PC-9 (cell line): ENCODE data around the gene FNDC3B. TPM values are rescaled to one million over a fixed set of nuclear protein-coding genes. Genes with fewer than 3 reads are reported as not detected.

Source experiments
- BruUV-seq: library from RNA; stranded (reverse); fragments of 400-500 nt; replicated peaks from 2 replicates; lab custom pipeline; 2021; lab: Mats Ljungman, UMichigan
- CTCF ChIA-PET: fragments of 300-600 bp; sonication (Branson Sonifier 250); formaldehyde crosslinking; loops from one replicate; lab custom pipeline; 2022; ENCODE audit warnings: antibody characterized with exemption; lab: Charles Lee
- POLR2A ChIA-PET: fragments of 300-600 bp; sonication (Branson Sonifier 250); formaldehyde crosslinking; loops from one replicate; lab custom pipeline; 2022; ENCODE audit warnings: antibody characterized with exemption; ENCODE audit not compliant: unreplicated experiment; lab: Charles Lee
- DNase-seq, 2 experiments: peaks; one replicate each; pipeline versions ENCODE4 v3.0.0 to v3.0.0-alpha.2; 2015 to 2022; ENCODE audit warnings: mixed read lengths in 1 of 2
- H2AFZ ChIP-seq: fragments of 200-600 bp; sonication (generic); 2 replicates; pipeline ENCODE4 v1.8.1; 2017; ENCODE audit warnings: antibody characterized with exemption
- H3F3A ChIP-seq: fragments of 200-600 bp; sonication (generic); 2 replicates; pipeline ENCODE4 v1.8.1; 2017; ENCODE audit warnings: antibody characterized with exemption, mild to moderate bottlenecking, low read depth; ENCODE audit not compliant: insufficient read depth
- H3K27ac ChIP-seq: fragments of 200-600 bp; sonication (generic); 2 replicates; pipeline ENCODE4 v1.6.1; 2016; ENCODE audit warnings: mixed run types
- H3K27me3 ChIP-seq: fragments of 200-600 bp; sonication (generic); 2 replicates; pipeline ENCODE4 v1.6.1; 2016; ENCODE audit warnings: low read depth, mixed run types; ENCODE audit not compliant: insufficient read depth
- H3K36me3 ChIP-seq: fragments of 200-600 bp; sonication (generic); 2 replicates; pipeline ENCODE4 v1.6.1; 2016; ENCODE audit warnings: low read depth, mixed run types
- H3K4me1 ChIP-seq: fragments of 200-600 bp; sonication (generic); replicated peaks from 2 replicates; pipeline ENCODE4 v1.6.1; 2016; ENCODE audit warnings: mixed run types; ENCODE audit not compliant: insufficient read depth
- H3K4me2 ChIP-seq: fragments of 200-600 bp; sonication (generic); 2 replicates; pipeline ENCODE4 v1.6.1; 2017; ENCODE audit warnings: mixed run types
- H3K4me3 ChIP-seq: fragments of 200-600 bp; sonication (generic); 2 replicates; pipeline ENCODE4 v1.6.1; 2016; ENCODE audit warnings: mixed run types
- H3K79me2 ChIP-seq: fragments of 200-600 bp; sonication (generic); 2 replicates; pipeline ENCODE4 v1.6.1; 2017; ENCODE audit warnings: low read depth, mixed run types
- H3K9me2 ChIP-seq: fragments of 200-600 bp; sonication (generic); 2 replicates; pipeline ENCODE4 v1.8.1; 2017; ENCODE audit warnings: mild to moderate bottlenecking; ENCODE audit not compliant: insufficient read depth
- H3K9me3 ChIP-seq: fragments of 200-600 bp; sonication (generic); 2 replicates; pipeline ENCODE4 v1.8.1; 2016; ENCODE audit warnings: low read depth; ENCODE audit not compliant: insufficient read depth
- H4K20me1 ChIP-seq: fragments of 200-600 bp; sonication (generic); 2 replicates; pipeline ENCODE4 v1.8.1; 2017; ENCODE audit not compliant: insufficient read depth
- CTCF ChIP-seq: fragments of 200-600 bp; sonication (generic); conservative IDR thresholded peaks from 2 replicates; pipeline ENCODE4 v1.6.1; 2017; ENCODE audit warnings: mixed run types, antibody characterized with exemption, mild to moderate bottlenecking, moderate library complexity
- EZH2 ChIP-seq: fragments of 200-600 bp; sonication (generic); IDR thresholded peaks from 2 replicates; pipeline ENCODE4 v1.8.0; 2017; ENCODE audit warnings: antibody characterized with exemption, low read depth
- intact Hi-C: fragments of 100-400 bp; cut with micrococcal nuclease; formaldehyde crosslinking; loops from one replicate; pipeline ENCODE4 v1.10.0; 2022; ENCODE audit not compliant: unreplicated experiment
- total RNA-seq: library from RNA; stranded (reverse); gene quantifications from 2 replicates; pipeline ENCODE4 v1.2.3, GENCODE V29; 2021

Gene FNDC3B
- total RNA-seq, 1 experiment from 2014 or later, result 106 TPM

- H3K4me3 ChIP-seq, result no peak overlapping the region
- H2AFZ ChIP-seq, result no peak overlapping the region
- no peaks in the 10 kb centered on the region for H3K4me1 ChIP-seq
- H3K9me3 ChIP-seq, result no peaks in the 10 kb centered on the region
- intact Hi-C loops, result no loop called here
- H3K4me2 ChIP-seq, result no peak overlapping the region
- H3K27me3 ChIP-seq, result no peaks in the 10 kb centered on the region
- peaks cover 60% of the 10 kb centered on the region for H3K79me2 ChIP-seq
- H3K9me2 ChIP-seq, result no peaks in the 10 kb centered on the region
- no peak for TF ChIP-seq CTCF
- H4K20me1 ChIP-seq, result peaks cover 10% of the 10 kb centered on the region; the same call in 1 of the 2 replicates
- DNase-seq, result no peak
- H3F3A ChIP-seq, result peaks cover 43% of the 10 kb centered on the region
- no TSS peak for BruUV-seq
- H3K27ac ChIP-seq, result no peak overlapping the region
- H3K36me3 ChIP-seq, result peaks cover 80% of the 10 kb centered on the region
- POLR2A ChIA-PET, result no interaction called here
- CTCF ChIA-PET, result no interaction called here
These were observed 254.9 kb downstream of the FNDC3B start for GRCh38 chr3:172294223-172294806.

- no peak for TF ChIP-seq EZH2
- TF ChIP-seq CTCF, result no peak
- Histone ChIP-seq H3K27ac (no peak overlapping the region), H3F3A (peaks cover 59% of the 10 kb centered on the region), H3K4me1 (no peaks in the 10 kb centered on the region), H2AFZ (no peak overlapping the region), H3K4me2 (no peak overlapping the region), H3K9me3 (no peaks in the 10 kb centered on the region), H3K27me3 (no peaks in the 10 kb centered on the region), H3K9me2 (no peaks in the 10 kb centered on the region), H3K79me2 (peaks cover 44% of the 10 kb centered on the region; the same call in 1 of the 2 replicates), H3K36me3 (peaks cover 79% of the 10 kb centered on the region), H3K4me3 (no peak overlapping the region), H4K20me1 (no peaks in the 10 kb centered on the region)
- no peak for DNase-seq
- POLR2A ChIA-PET, result no interaction called here
- CTCF ChIA-PET, result interaction anchor here (0.5 kb wide), 1 partner anchor 41 kb away, joined by 8 read pairs; no protein-coding TSS in a partner anchor
- no TSS peak for BruUV-seq
- intact Hi-C loops, result no loop called here
These were observed 257.0 kb downstream of the FNDC3B start for GRCh38 chr3:172296248-172296974.

- peaks cover 80% of the 10 kb centered on the region for H3K36me3 ChIP-seq
- POLR2A ChIA-PET, result no interaction called here
- intact Hi-C loops, result no loop called here
These were observed 257.6 kb downstream of the FNDC3B start for GRCh38 chr3:172296975-172297332.

More at GRCh38 chr3:172296975-172297332, 257.6 kb downstream of the FNDC3B start:
- Histone ChIP-seq H3K27me3 (no peaks in the 10 kb centered on the region), H2AFZ (no peak overlapping the region), H3K4me3 (no peak overlapping the region), H3K4me2 (no peak overlapping the region), H3K79me2 (peaks cover 43% of the 10 kb centered on the region; the same call in 1 of the 2 replicates), H3K9me3 (no peaks in the 10 kb centered on the region), H3F3A (peaks cover 65% of the 10 kb centered on the region), H3K27ac (no peak overlapping the region), H3K4me1 (no peaks in the 10 kb centered on the region), H3K9me2 (no peaks in the 10 kb centered on the region), H4K20me1 (no peaks in the 10 kb centered on the region)
- CTCF ChIA-PET, result interaction anchor here (0.5 kb wide), 1 partner anchor 41 kb away, joined by 8 read pairs; no protein-coding TSS in a partner anchor
- DNase-seq, result no peak
- TF ChIP-seq CTCF (no peak), EZH2 (no peak)
- BruUV-seq, result no TSS peak
